Gastrocnemius medialis (tissue), 4 donors: Measurements from ENCODE around the gene PROM2.

Source experiments
- POLR2A ChIP-seq, 2 donors: fragments of 450-650 bp; IDR thresholded peaks; one replicate each; pipeline ENCODE4 v1.6.1; 2017; ENCODE audit warnings: antibody characterized with exemption in 2 of 2, mild to moderate bottlenecking in 2 of 2, moderate library complexity in 2 of 2
- TF ChIP-seq, protein P1 (sequence below), 5 experiments: fragments of 450-650 bp in 3 of 5; fragments of 200-600 bp in 2 of 5; sonication (generic) in 2 of 5; IDR thresholded peaks in 4 of 5; conservative IDR thresholded peaks in 1 of 5; 1 replicate in 4 of 5; 2 replicates in 1 of 5; pipeline ENCODE4 v1.5.1; 2016 to 2019; ENCODE audit warnings: antibody characterized with exemption in 5 of 5, mild to moderate bottlenecking in 3 of 5, moderate library complexity in 3 of 5

DNA sequence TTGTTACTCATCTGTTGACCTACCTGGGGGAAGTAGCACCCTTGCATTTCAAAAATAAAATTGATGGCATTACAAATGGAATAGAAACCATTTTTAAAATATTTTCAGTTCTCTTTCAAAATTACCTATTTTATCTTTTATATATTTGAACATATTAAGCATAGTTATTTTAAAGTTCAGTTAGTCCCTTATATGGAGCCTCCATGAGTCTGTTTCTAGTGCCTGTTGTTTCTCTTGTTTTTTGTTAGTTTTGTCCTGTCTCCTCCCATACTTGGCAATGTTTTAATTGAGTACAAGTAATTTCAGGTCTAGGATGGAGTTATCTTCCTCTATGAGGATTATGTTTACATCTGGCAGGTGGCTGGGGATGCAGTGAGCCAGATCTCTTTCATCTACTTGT, 17.0 kb downstream of the PROM2 start:
- TF ChIP-seq, protein P1, sequence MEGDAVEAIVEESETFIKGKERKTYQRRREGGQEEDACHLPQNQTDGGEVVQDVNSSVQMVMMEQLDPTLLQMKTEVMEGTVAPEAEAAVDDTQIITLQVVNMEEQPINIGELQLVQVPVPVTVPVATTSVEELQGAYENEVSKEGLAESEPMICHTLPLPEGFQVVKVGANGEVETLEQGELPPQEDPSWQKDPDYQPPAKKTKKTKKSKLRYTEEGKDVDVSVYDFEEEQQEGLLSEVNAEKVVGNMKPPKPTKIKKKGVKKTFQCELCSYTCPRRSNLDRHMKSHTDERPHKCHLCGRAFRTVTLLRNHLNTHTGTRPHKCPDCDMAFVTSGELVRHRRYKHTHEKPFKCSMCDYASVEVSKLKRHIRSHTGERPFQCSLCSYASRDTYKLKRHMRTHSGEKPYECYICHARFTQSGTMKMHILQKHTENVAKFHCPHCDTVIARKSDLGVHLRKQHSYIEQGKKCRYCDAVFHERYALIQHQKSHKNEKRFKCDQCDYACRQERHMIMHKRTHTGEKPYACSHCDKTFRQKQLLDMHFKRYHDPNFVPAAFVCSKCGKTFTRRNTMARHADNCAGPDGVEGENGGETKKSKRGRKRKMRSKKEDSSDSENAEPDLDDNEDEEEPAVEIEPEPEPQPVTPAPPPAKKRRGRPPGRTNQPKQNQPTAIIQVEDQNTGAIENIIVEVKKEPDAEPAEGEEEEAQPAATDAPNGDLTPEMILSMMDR (IDR thresholded peaks at IDR 0.05 in 4 of 5, conservative IDR thresholded peaks at IDR 0.05 in 1 of 5): no peak
- no peak for TF ChIP-seq POLR2A (IDR thresholded peaks at IDR 0.05)
